GM18507 (cell line): ENCODE measurements around the gene SSUH2.
"Not testable (repeated sequence)": the region's sequence is repeated elsewhere in the genome, so short reads cannot be mapped to it uniquely, and the experiment has no call there.

Experiments used
- DNase-seq: peaks from one replicate; pipeline ENCODE4 v3.0.0; 2011; ENCODE audit warnings: low read depth; ENCODE audit not compliant: insufficient read length; ENCODE audit errors: extremely low spot score
- FAIRE-seq: peaks from 2 replicates; lab custom pipeline; 2011; peaks lifted over from hg19 to GRCh38; lab: Jason Lieb, UNC

Gene SSUH2

DNA sequence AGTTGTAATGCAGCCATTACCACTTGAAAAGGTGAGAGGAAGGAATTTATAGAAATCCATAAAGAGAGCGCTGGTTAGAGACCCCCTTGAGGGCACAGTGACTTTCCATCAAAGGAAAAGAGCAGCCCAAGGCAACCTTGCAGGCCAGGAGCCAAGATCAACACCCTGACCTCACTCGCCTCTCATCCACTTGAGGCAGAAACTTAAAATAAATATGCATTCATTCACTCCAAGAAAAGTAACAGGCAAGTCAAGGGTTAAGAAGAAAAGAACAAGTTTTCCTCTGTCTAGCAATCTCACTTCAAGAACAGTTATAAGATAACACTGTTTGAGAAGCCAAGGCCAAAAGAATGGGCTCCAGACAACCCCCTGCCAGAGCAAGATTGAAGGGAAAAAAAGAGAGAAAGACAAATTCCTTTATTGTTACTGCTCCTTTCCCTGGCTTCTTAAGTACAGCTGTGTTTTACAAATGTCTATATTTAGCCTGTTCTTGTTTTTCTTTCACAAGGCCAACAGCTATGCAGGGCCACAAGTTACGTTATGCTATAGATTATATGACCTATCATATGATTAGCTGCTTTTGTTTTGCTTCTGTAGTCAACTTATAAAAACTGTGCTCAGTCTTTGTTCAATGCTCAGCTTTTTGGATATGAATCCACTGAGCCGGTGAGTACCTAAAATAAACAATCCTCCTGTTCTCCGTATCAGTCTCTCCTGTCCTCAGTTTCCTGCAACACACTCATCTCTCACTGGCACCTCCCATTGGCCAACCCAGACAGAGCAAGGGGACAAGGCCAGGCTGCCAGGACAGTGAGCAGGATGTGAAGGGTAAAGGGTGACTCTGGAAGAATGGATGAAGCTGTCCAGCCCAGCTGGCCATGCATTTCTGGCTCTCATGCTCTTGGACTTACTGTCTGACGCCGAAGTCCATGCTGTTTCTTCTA, 15.8 kb upstream of the SSUH2 start:
- no peak for DNase-seq
- no peak for FAIRE-seq

- FAIRE-seq (no peak), DNase-seq (no peak)
These were observed 14.6 kb upstream of the SSUH2 start for GRCh38 chr3:8659242-8659641.

DNA sequence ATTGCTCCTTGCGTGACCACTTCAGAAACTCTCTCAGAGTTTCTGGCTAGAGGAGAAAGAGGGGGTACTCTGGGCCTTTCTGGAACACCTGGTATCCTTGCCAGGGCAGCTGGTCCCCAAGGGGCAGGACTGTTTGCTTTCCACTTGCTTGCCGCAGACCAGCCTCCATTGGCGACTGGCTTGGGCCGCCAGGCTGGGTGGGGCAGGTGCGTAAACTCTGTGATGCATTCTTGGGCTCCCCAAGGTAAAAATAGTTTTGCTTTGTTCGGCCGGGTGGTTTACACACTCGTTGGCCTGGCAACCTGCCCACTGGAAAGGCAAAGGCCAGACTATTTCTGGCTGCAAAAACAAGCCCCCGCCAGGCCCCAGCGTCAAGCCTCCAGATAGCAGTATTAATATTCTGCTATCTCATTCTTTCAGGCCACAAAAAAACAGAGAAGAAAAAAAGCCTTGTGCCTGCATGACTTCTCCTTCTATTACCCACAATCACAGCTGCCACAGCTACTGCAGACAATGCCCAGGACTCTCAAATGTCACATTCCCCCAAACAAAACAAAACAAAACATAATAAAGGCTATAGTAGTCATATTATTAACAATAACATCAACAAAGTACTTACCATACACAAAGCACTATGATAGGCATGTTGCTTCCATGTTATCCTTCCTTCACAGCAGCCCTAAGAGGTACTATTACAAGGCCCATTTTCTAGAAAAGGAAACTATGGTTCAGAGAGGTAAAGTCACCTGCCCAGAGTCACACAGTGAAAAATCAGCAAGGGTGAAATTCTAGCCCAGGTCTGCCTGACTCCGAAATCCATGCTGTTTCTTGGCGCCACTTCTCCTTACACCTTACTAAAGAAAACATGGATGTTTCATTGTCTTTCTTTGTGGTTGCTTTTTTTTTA, 14.0 kb upstream of the SSUH2 start:
- peak; percentile 11 for DNase-seq
- no peak for FAIRE-seq

GRCh38 chr3:8657804-8658305, 13.3 kb upstream of the SSUH2 start:
- DNase-seq (no peak), FAIRE-seq (no peak)

GRCh38 chr3:8656240-8656639, 11.6 kb upstream of the SSUH2 start:
- no peak for DNase-seq
- no peak for FAIRE-seq

GRCh38 chr3:8655387-8655835, 10.8 kb upstream of the SSUH2 start:
- no peak for FAIRE-seq
- DNase-seq = no peak

GRCh38 chr3:8654572-8655329, 10.2 kb upstream of the SSUH2 start:
- DNase-seq, FAIRE-seq: not testable (repeated sequence)

DNA sequence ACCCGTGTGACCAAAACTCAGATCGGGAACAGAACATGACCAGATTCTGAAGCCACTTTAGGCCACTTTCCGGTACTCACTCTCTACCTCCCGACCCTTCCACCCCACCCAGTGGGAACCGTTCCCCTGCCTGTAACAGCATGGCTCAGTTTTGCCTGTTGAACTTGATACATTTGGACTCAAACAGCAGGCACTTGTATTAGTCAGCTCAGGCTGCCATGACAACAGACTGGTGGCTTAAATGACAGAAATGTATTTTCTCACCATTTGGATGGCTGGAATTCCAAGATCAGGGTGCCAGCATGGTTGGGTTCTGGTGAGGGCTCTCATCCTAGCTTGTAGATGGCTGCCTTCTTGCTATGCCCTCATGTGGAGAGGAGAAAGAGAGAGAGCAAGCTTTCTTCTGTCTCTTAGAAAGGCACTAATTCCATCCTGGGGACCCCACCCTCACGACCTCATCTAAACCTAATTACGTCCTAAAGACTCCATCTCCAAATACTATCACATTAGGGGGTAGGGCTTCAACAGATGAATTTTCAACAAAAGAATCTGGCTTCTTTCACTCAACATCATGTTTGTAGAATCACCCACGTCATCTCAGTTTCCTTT, 9.3 kb upstream of the SSUH2 start:
- FAIRE-seq = no peak
- DNase-seq = no peak

DNA sequence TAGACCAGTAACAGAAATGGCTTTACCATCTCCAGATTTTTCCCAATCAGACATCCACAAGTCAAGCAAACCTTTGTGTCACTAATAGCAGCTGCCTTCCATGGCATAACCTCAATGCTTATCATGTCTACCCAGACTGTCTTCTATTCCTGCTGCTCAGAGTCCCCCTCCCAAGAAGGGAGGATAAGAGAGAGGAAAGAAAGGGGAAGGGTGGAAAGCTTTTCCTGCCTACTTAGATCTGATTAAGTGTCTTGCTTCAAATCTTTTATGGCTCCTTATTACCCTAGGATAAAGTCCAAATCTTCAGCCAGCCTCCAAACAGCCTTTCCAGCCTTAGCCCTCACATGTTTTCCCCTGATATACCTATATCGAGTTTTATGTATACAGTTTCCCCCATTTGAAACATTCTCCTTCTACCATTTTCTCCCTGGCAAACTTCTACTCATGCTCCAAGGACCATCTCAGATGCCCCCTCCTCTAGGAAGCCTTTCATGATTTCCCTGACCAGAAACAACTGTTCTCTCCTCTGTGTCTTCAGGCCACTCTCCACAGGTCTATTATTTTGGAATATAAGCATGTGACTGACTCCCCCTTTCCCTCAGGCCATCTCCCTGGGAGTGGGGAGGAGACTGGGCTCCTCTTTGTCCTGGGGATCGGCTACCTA, 7.9 kb upstream of the SSUH2 start:
- DNase-seq (no peak), FAIRE-seq (no peak)

DNA sequence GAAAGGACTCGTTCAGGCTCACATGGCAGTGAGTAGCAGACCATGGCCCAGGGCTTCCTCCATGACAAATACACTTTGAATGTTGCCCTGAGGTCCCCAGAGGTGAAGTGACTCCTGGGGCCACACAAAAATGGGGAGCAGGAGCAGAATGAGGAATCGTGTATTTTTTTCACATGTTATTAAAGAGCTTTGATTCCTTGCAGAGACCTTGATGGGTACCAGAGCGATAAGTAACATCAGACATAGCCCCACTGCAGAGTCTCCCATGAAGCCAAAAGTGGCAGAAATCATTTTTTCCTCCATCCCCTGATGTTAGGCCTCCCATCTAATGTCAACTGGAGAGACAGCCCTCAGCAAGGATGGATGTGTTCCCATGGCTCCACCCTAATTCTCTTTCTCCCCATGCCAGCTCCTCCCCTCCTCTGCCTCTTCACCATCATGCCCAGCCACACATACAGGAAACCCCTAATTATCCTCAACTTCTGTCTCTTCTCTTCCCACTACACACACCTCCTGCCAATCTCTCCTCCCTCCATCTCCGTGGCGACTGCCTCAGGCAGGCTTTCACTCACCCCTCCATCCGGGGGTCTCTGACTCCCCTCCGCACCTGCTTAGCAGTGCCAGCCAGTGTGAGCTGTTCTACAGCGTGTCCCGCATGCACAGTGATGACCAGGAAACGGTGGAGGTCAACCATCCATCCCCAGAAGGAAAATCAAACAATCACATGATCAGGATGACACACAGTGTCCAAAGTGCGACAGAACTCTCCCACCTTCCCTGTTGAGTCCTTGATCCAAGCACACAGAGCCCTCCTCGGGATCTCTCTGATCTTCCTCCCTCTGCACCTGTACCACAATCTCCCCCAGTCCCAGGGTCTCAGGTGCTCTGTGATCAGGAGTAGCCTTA, 7.1 kb upstream of the SSUH2 start:
- no peak for FAIRE-seq
- DNase-seq = no peak

DNA sequence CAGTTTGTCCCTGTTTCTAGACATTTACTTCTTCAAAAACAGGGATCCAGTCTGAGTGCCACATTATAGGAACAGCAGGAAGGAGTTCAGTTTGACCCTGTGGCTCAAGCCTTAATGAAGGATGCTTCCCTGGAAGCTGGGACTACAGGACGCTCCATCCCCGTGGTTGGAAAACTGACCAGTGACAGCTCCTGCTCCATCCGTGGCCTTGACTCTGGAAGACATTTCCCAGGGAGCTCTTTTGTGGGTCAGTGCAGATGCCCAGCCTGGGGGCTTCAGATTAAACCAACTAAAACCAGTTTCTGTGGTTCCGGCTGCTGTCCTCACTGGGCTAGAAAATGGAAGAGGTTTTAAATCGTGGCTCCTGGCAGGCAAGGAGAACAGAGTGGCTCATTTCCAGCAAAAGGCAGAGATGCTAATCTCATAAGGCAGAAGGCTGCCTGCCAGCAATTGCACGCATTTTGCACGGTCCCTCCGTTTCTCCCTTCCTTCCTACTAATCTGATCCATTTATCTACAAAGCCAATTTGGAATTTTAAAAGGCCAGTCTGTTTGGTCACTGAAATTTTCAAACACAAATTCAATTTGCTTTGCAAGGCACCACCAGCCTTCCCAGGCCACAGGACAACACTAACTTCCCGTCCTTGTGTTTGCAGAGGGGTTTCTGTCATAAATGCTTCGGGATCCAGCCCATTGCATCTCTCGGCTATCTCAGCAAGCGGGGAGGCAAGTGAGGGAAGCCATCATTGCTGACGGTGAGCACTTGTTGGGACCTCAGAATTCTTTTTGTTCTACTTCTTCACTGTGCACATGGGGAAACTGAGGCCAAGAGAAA, 6.2 kb upstream of the SSUH2 start:
- DNase-seq (no peak), FAIRE-seq (no peak)

DNA sequence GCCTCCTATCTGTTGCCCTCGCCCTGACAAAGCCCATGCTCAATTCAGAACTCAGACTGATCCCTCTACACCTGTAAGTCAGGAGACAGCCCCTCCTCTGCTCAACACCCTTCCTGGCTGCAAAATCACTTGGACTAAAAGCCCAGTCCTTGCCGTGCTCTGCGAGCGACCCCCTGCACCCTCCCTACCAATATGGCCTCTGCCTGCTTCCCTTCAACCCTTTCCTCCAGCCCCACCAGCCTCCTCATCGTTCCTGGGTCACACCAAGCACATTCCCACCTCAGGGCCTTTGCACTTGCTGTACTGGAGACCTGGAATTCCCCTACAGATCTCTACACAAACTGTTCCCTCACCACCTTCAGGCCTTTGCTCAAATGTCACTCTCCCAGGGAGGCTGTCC, 5.2 kb upstream of the SSUH2 start:
- DNase-seq = no peak
- FAIRE-seq = no peak

DNA sequence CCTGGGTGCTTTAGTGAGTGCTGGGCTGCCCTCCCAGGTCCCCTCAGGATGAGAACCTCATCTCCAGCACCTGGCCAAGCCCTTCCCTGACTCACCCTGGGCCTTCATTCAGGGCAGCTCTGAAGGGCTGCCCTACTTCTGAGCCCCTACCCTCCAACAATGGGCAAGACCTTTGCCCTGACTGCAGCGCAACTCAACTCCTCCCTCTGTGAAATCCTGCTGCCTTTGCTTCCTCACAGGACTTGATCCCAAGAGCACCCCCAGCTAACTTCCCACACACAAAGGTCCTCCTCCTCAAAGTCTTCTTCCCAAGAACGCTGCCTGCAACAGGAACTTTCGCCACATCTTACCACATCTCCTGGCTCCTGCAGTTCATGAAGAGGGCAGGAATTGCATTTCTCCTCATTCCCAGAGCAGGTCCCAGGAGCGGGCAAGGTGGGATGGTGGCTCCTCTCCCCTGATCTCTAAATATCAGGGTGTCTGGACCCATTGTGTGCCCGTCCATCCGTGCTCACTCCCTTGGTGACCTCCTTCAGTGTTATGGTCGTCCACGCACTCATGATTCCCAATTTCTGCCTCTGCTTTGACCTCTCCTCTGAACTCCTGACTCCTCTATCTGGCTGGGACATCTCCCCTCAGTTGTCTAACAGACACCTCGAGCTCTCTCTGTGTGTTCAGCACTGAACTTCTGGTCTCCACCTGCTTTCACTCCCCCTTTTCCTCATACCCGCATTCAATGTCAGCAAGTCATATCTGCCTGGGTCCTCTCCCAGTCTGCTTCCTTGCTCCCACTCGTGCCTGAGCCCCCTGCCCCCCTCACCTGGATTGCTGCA, 4.5 kb upstream of the SSUH2 start:
- FAIRE-seq (no peak), DNase-seq (no peak)

DNA sequence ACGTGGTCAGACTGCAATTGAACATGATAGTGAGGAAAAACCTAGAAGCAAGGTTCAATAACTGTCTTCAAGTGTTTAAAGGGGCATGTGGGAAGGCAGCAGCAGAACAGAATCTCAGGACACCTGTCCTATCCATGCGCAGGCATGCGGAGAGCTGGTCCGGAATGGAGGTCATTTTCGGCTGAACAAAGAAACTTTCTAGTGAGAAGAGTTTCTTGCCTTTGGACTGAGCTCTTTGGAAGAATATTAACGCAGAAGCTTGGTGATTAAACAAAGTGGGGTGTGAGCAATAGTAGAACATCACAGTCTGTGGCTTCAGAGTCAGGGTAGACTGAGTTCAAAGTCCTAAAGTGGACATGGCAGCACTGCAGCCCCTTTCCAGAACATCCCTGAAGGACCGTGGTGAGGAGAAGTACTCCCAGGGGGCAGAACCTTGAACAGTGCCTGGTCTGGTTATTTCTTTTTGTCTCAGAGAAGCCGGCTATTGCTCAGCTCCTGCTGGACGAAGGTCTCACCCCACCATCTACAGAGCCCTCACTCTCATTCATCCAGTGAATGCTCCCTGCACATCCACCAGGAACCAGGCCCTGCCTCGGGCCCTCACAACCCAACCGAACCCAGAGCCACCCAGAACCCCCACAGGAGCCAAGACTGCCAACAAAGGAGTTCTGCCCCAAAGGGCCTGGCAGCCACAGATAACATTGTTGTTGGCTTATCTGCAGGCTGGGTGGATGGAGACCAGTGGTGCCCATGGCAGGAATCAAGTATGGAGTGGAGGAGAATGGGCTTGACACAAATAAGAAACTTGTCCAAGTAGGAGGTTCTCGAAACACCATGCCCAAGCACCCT, 2.8 kb upstream of the SSUH2 start:
- FAIRE-seq (no peak), DNase-seq (no peak)

GRCh38 chr3:8646313-8646938, 1.8 kb upstream of the SSUH2 start:
- no peak for DNase-seq
- FAIRE-seq = no peak
